Left ventricle myocardium inferior (tissue), 1 donor: Measurements from ENCODE around the gene HMGN3. TPM values are rescaled to one million over a fixed set of nuclear protein-coding genes. Genes with fewer than 3 reads are reported as not detected.

Source experiments
- DNase-seq: peaks from one replicate; pipeline ENCODE4 v3.0.0-alpha.2; 2020
- H3K27ac ChIP-seq: fragments of 200-600 bp; replicated peaks from 2 replicates; pipeline ENCODE4 v1.8.0; 2021
- H3K27me3 ChIP-seq: fragments of 200-600 bp; 2 replicates; pipeline ENCODE4 v1.8.0; 2021; ENCODE audit warnings: low read depth
- H3K36me3 ChIP-seq: fragments of 200-600 bp; 2 replicates; pipeline ENCODE4 v1.8.0; 2021
- H3K4me1 ChIP-seq: fragments of 200-600 bp; 2 replicates; pipeline ENCODE4 v1.8.0; 2021
- H3K4me3 ChIP-seq: fragments of 200-600 bp; 2 replicates; pipeline ENCODE4 v1.8.0; 2021; ENCODE audit warnings: mild to moderate bottlenecking, moderate library complexity
- H3K9me3 ChIP-seq: fragments of 200-600 bp; replicated peaks from 2 replicates; pipeline ENCODE4 v1.8.0; 2021
- CTCF ChIP-seq: fragments of 200-600 bp; IDR thresholded peaks from 2 replicates; pipeline ENCODE4 v1.8.0; 2021; ENCODE audit warnings: antibody characterized with exemption, mild to moderate bottlenecking, borderline replicate concordance
- intact Hi-C: fragments of 100-400 bp; cut with micrococcal nuclease; formaldehyde crosslinking; loops from one replicate; pipeline ENCODE4 v1.11.0; 2022
- total RNA-seq: library from RNA; stranded (reverse); fragmentation: NEBNext Ultra II Directional; extraction: Animal tissue kit (Norgen Biotek cat#: 25700); gene quantifications from one replicate; pipeline ENCODE4 v1.2.1, GENCODE V29; 2021
- donor health status: DM: no; HTN: yes; CAD: no; lungs with severe emphysema.

The HMGN3 gene
- total RNA-seq, 1 donor from 2014 or later, result 168 TPM

GRCh38 chr6:79203753-79204253, 30.7 kb downstream of the HMGN3 start:
- no peak for DNase-seq
- intact Hi-C loops, result no loop called here
- no peaks in the 10 kb centered on the region for H3K9me3 ChIP-seq
- H3K4me1 ChIP-seq, result peaks cover 17% of the 10 kb centered on the region
- H3K36me3 ChIP-seq, result peaks cover 58% of the 10 kb centered on the region
- H3K27me3 ChIP-seq, result no peaks in the 10 kb centered on the region
- no peak for TF ChIP-seq CTCF
- peak overlapping the region; percentile 35 for H3K27ac ChIP-seq
- no peak overlapping the region for H3K4me3 ChIP-seq

- Histone ChIP-seq H3K27ac (no peak overlapping the region), H3K36me3 (peaks cover 52% of the 10 kb centered on the region), H3K4me3 (no peak overlapping the region), H3K9me3 (no peaks in the 10 kb centered on the region), H3K4me1 (peaks cover 17% of the 10 kb centered on the region), H3K27me3 (no peaks in the 10 kb centered on the region)
- DNase-seq, result no peak
- intact Hi-C loops, result no loop called here
- no peak for TF ChIP-seq CTCF
These were observed 31.9 kb downstream of the HMGN3 start for GRCh38 chr6:79202556-79202955.

GRCh38 chr6:79201983-79202382, 32.5 kb downstream of the HMGN3 start:
- H3K4me3 ChIP-seq, result no peak overlapping the region
- peaks cover 47% of the 10 kb centered on the region for H3K36me3 ChIP-seq
- DNase-seq, result no peak
- no peaks in the 10 kb centered on the region for H3K9me3 ChIP-seq
- H3K27ac ChIP-seq, result no peak overlapping the region
- no peak for TF ChIP-seq CTCF
- H3K27me3 ChIP-seq, result no peaks in the 10 kb centered on the region
- intact Hi-C loops, result no loop called here
- H3K4me1 ChIP-seq, result peaks cover 20% of the 10 kb centered on the region

GRCh38 chr6:79201143-79201542, 33.3 kb downstream of the HMGN3 start:
- DNase-seq, result no peak
- no peak overlapping the region for H3K4me3 ChIP-seq
- H3K4me1 ChIP-seq, result peaks cover 27% of the 10 kb centered on the region
- intact Hi-C loops, result no loop called here
- peaks cover 40% of the 10 kb centered on the region for H3K36me3 ChIP-seq
- TF ChIP-seq CTCF, result no peak
- no peak overlapping the region for H3K27ac ChIP-seq
- H3K27me3 ChIP-seq, result no peaks in the 10 kb centered on the region
- no peaks in the 10 kb centered on the region for H3K9me3 ChIP-seq

- intact Hi-C loops, result no loop called here
- Histone ChIP-seq H3K4me3 (no peak overlapping the region), H3K9me3 (no peaks in the 10 kb centered on the region), H3K27ac (peak overlapping the region; percentile 33), H3K36me3 (peaks cover 14% of the 10 kb centered on the region), H3K27me3 (no peaks in the 10 kb centered on the region), H3K4me1 (peaks cover 10% of the 10 kb centered on the region)
- DNase-seq, result no peak
- no peak for TF ChIP-seq CTCF
These were observed 37.6 kb downstream of the HMGN3 start for GRCh38 chr6:79196912-79197311.
